TTC549 (cell line): ENCODE results near the gene SECISBP2.

Source experiments
- FAIRE-seq: peaks from 2 replicates; lab custom pipeline; 2012; peaks lifted over from hg19 to GRCh38; lab: Jason Lieb, UNC

Gene SECISBP2

DNA sequence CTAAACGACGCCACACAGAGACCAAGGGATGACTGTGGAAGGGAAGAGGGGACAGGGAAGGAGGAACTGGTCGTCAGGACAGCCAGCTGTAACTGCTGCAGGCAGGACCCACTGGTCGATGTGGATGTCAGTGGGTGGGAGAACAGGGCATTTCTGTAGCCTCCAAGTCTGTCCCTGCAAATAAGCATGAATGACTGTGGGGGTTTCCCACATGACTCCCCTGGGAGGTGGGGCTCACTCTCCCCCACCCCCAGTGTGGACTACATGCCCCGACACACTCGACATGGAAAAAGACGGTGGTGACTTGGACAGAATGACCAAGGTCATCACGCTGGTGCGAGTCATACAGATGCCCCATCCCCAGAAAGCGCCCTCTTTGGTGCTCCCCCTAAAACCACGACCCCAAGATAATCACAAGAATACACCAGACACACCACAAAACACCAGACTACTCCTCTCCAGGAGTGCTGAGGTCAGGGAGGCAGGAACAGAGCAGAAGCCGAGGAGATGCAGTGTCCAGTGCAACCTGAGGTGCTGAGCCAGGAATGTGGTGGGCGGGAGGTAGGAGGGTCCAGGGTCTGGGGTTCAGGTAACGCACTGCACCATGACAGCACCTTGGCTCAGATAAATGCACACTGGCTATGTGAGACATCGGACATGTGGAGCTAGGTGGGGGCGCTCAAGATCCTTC, 64.9 kb downstream of the SECISBP2 start:
- FAIRE-seq: no peak

DNA sequence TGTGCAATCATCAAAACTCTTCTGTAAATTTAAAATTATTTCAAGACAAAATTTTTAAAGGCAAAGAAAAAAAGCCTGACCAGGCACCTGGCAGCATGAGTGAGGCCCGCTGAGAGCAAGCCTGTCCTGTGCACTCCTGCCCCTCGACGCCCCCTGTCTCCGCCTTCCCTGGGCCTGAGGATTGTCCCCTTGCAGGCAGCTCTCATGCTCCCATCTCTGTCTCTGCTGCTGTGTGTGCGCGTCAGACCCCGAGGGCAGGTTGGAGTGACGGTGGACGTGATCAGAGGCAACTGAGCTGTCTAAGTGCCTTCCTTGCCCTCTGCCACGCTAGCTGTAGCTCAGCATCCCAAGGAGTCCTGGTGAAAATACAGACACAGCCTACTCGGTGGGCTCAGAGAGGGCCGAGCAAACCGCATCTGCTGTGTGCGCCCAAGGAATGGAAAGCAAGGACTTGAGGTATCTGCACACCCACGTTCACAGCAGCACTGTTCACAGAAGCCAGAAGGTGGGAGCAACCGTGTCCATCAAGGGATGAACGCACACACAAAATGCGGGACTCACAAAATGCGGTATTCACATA, 65.5 kb downstream of the SECISBP2 start:
- FAIRE-seq: no peak

DNA sequence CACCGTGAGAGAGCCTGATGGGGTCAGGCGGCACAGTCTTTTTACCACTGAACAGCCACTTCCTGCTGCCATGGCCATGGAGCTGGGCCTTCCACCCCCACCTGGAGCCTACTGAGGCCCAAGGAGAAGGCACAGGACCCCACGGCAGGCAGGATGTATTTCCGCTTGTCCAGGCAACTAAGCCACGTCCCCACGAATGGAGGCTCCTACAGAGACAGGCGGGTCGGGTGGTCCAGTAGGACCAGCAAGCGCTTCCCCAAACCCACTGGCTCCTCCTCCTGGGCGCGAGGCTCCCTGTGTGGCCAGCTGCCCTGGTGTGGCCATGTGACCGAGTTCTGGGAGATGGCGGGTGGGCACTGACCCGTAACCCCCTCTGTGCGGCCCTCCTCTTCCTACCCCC, 66.5 kb downstream of the SECISBP2 start:
- FAIRE-seq: no peak

DNA sequence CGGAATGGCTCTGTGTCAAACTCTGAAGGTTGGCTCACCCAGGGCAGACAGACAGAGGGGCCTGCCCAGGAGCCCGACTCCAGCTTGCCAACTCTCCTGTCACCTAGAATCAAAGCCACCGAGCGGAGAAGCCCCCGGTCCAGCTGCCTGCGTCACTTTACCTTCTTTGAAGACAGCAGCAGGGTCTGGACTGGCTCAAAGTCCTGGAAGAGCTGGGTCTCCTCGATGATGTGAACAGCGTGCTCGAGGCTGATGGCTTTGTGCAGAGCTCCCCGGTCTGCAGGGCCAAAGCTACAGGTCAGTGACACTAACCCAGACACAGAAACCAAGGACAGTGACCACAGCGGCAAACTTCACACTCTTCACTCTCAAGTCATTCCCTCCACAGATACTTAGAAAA, 67.9 kb downstream of the SECISBP2 start:
- no peak for FAIRE-seq

DNA sequence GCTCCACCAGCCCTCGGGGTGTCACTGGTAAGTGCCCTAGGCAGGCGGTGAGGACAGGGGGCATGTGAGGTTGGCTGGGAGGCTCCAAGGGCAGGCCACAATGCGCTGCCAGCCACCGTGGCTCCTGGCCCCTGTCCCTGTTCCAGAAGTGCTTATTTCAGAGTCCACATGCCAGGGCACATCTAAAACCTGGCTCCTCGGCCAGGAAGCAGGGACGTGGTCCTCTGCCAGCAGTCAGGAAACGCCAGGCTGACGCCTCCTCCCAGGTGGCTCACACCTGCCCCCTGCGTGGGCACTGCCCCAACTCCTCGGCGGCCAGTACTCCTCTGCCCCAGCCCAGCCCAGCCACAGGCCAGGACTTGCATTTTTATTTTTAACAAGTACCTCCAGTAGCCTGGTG, 68.5 kb downstream of the SECISBP2 start:
- FAIRE-seq: no peak

DNA sequence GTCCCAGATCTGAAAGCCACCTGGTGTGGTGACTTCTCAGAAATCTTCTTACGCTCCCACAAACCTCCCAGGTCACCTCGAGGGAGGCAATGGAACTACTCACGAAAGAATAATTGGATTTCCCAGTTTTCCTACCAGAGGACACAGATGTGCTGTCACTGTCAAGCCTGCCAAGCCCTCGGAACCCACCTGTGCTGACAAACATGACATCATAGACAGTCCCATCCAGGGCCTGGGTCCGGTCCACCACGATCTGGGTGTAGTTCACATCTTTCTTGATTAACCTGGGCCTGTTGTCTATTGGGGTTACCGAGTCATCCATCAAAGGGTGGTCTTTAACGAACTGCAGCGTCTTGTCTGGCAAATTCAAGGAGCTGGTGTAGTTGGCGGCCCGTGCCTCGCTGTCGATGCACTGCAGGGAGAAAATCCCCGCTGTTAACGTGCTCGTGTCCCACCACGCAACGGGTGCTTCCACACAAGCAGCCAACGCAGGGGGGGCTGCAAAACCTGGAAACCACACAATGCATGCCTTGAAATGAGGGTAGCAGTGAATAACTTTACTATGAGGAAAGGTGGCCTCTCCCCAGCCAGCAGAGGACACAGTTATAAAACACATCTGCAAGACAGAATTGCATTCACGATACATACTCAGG, 69.0 kb downstream of the SECISBP2 start:
- FAIRE-seq: no peak

DNA sequence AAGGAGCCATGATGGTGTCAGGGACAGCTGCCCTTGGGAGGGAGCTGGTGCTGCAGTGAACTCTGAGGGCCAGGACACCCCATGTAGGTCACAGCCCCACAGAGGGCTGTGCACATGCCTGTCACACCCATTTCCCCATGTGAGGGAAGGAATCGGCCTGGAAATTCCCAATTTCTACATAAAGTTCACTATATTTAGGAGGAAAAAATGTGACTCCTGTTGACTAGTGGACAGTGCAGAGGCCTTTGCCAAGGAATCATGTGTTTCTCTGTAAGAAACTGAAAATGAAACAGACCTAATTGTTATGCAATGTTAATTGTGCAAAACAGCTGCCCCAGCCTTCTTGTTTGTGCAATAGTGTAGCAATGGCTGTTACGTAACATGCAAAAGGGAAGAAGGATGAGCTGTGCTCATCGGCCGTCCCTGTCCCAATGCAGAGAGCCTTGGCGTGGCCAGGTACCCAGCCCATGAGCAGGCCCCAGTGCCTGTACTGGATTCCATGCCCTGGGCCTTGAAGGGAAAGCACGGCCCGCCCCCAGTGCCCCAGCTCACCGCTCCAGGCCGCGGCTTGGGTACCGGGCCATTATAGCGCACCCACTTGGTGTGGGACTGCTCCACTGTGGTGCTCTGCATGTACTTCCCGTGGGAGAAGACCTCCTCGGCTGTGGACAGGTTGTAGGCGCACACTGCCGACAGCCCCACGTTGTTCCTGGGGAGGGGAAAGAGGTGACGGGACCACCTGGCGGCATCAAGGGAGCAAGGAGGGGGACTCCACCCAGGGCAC, 70.0 kb downstream of the SECISBP2 start:
- FAIRE-seq: no peak

DNA sequence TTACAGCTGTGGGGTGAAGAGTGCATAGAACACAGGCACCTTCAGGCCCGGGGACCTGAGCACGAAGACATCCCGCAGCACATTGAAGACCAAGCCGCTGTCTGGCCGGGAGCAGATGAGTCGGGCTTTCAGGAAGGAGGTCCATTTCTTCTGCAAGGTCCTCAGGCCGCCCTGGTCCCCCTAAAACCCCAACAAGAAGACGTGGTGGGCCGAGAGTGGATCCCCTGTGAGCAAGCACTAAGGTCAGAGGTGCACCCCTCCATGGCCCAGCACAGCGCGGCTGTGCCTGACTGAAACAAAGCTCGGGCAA, 70.5 kb downstream of the SECISBP2 start:
- FAIRE-seq: no peak

DNA sequence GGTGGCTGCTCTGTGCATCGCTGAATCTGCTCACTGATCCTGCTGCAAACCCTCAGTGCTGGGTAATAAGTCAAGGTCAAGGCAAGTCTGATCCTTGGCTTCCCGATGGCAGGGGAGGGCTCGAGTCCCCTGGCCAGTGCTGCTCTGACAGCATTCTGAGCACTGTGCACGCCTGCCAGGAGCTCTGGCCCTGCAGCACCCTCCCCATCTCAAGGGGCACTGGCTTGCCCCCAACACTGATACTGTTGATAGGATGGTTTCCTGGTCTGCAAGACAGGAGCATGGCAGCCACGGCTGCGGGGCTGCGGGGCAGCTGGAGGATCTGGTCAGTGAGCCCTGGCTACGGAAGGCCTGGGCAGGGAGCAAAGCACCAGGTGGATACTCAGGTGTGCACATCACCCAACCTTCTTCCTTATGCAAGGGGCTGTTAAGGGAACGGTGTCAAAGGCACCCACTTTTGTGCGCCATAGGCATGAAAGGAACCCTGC, 71.8 kb downstream of the SECISBP2 start:
- FAIRE-seq: no peak

DNA sequence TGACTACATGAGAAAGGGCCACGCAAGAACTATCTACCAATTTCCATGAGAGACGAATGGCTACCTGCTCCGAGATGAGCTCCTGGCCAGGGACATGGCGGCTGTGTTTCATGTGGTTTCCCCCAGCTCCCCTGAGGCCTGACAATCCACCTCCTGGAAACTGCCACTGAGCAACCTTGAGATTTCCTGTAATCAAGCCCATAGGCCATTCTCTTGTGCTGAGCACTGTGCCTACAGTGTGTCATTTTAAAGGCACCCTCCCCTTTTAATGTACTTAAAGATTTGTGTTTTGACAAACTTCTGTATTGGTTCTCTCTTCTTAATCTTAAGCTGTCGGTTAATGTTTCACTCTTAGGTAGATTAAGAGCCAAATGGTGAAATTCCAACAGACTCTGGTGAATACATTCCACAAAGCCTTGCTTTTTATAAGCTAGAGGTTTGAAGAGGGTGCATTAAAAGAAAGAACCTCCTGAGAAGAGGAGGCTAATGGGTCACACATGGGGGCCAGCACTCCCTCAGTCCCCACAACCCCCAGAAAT, 72.3 kb downstream of the SECISBP2 start:
- FAIRE-seq: no peak

DNA sequence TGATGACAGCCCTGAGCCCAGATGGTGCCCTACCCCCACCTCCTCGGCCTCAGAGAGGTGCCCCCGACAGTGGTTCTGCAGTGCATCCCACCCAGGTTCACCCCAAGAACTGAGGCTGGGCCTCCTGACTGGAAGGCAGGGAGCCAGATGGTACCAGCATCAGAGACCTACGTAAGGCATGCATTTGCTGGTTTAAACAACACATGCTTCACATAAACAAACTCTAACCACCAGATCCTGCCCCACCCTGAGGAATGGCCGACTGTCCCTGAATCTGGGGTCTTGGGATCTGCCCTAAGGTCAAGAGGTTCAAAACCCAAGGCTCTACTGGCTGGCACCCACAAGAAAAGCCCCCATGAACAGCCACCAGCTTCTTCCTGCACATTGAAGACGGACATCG, 73.3 kb downstream of the SECISBP2 start:
- FAIRE-seq: no peak

DNA sequence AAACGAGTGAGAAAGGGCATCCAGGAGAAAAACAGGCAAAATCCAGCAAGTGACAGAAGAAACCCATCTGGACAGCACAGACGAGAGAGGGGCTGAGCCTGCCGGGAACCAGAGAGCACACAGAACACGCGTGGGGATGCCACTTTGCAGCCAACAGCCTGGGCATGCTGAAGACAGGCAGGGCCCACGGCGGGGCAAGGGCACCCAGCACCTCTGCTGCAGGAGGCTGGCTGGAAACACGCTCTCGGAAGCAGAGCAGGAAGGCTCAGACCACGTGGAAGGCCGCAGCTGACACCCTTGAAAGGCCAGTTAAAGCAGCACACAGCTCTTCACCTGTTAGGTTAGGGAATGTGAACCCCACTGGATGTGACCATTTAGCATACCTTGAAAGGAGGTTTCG, 76.1 kb downstream of the SECISBP2 start:
- no peak for FAIRE-seq

DNA sequence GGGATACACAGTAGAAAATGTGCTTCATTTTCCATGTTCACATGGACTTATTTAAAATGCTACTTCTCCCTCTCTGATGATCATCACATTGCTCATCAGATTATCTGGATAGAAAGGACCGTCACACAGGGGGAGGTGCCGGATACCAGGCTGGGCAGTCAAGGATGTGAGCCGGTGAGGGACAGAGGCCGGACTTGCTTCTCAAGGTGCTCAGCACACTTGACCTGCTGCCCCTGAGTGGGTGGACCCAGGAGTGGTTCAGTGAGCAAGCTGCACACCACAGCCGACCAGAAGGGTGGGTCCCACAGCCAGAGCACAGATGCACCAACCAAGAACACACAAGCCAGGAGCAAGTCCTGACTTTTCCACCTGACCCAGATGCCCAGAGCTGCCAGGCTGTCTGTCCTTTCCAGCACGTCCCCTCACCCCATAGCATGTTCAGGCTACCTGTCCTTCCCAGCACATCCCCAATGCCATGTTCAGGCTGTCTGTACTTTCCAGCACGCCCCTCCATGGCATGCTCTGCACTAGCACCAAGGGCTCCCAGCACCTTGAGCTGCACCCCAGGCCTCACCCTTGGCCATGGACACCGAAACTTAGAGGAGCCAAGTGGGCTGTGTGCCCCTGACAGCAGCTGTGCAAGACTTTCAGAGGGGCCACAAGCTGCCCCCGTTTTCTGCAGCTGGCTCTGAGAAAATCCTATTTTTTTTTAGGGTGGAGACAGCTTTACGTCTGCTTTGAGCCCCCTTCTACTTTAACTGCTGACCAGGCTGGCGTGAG, 77.8 kb downstream of the SECISBP2 start:
- no peak for FAIRE-seq

DNA sequence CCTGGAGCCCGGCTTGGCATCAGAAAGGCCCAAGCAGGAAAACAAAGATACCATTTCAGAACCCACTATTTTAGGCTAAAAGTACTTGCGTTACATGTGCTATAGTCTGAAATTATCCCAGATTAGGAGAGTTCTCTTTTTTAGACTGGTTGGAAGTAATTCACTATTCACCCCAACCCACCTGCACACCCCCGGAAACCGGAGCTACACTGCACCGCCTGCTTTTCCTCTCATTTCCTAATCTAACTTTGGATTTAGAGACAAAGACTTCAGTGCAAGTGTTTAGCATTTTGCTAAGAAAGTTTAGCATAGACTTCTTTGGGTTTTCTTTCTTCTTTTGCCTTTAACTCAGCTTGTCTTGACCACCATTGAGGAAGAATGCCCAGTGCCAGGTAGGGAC, 79.2 kb downstream of the SECISBP2 start:
- no peak for FAIRE-seq

DNA sequence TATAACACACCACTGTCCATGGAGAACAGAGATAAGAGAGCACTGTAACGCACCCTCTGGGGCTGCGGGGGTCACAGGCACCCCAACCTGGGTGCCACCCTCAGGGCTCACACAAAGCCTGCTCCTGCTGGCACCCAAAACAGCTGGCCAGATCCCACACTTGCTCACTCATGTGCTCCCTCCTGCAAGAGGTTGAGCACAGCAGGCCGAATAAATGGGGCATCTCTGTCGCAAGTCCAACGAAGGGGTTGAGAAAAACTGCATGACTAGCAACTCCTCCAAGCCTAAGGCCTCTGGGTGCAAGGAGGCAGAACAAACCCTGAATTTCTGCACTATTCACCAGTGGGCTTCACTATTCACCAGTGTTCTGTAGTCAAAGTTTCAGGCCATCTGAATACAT, 80.3 kb downstream of the SECISBP2 start:
- no peak for FAIRE-seq

DNA sequence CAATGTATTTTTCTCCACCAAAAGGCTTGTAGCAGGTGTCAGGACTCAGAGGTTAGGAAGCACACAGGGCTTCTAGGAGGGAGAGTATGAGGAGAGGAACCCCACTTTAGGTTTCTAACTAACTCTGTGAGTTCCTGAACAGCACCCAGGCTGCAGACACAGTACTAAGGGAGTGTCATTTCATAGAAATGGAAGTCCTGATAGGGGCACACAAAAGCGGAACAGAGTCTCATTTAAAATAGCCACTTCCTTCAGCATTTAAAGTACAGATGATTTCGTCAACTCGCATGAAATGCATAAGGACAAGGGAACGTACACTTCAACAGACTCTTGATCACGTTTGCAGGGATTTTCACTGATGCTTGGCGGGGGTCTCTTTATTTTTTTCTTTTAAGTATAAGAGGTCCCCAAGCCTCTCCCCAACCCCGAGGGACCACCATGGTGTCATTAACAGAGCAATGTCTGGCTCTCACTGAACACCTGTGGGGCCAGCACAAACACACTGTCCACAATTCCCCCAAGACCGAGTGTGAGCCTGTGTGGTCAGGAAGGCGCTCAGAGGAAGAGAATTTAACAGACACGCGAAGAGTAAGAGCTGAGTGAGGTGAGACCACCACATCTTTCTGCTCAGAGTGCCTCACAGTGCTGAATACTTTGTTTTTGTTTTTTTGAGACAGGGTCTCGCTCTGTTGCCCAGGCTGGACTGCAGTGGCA, 82.3 kb downstream of the SECISBP2 start:
- no peak for FAIRE-seq

DNA sequence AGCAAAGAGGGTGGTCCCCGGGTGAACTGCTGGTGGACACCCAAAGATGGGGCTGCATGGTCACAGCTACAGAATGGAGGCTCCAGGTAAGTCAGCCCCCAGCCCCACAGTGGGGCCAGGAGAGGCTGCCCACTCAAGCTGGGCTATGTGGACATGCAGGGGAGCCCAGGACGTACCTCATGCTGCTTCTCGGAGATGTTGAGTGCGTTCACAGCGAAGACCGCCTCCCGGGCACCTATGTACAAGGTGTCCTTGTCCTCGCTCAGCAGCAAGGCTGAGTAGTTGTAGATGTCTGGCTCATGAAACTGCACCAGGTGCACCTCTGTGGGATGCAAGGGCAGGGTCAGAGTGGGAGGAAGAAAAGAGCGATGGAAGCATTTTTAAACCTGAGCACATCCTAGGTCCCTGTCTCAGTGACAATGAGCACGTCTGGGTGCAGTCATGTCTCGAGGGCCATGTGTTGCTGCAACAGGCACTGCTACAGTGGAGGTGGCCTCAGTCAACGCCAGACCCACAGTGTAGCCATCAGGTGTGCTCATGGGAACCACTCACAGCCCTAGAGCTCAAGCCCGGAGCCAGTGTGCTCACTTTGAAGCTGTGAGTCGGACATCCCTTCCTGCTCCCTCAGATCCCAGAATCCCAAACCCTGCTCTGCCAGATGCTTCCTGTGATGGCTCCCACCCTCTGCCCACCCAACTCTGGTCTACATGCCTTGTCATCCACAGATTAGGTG, 84.6 kb downstream of the SECISBP2 start:
- no peak for FAIRE-seq

DNA sequence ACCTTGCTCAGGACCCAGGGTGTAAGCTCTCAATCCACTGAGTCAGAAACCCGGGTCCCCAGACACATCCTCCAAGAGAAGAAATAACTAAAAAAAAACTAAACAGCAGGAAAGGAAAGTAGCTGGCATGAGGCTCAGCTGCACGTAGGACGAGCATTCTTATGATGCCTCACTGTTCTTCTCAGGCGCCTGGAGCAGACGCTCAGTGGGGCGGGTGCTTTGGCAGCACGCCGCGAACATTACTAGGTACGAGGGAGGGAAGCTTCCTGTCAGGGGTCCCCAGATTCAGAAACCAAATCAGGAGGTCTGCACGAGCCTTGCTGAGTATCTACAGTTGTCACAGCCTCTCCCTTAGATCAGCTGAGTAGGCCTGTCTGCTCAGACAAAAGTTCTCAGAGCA, 85.8 kb downstream of the SECISBP2 start:
- FAIRE-seq: no peak

DNA sequence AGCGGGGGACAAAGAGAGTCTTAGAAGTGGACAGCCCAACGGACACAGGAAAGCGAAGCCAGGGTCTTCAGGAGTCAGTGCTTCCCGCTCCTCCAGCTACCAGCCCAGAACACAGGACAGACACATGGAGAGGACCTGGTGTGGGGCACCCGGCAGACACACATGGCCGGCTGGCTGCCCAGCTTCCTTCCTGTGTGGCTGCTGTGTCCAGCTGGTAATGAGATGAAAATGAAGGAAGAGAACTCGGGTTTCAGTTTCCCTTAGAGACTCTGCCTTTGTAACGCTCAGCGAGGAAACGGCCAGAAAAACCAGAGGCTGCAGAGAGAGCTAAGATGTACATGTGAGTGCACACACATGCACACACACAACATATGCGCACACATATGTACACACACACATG, 87.5 kb downstream of the SECISBP2 start:
- no peak for FAIRE-seq

DNA sequence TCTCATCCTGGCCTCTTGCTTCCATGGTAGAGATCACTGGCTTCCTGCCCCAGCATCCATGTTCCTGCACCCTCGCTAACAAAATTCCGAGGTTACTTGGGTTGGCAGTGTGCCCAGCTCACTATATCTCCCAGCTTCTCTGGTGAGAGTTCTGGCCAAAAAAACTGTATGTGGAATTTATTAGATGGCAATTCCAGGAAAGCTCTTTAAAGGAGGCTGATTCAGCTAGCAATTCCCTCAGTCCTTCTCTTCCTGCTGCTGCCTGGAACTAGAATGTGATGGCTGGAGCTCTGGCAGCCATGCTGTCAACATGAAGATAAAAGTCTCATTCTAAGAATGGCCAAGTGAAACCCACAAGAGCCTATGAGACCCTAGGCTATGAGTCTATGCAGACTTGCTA, 88.8 kb downstream of the SECISBP2 start:
- no peak for FAIRE-seq

DNA sequence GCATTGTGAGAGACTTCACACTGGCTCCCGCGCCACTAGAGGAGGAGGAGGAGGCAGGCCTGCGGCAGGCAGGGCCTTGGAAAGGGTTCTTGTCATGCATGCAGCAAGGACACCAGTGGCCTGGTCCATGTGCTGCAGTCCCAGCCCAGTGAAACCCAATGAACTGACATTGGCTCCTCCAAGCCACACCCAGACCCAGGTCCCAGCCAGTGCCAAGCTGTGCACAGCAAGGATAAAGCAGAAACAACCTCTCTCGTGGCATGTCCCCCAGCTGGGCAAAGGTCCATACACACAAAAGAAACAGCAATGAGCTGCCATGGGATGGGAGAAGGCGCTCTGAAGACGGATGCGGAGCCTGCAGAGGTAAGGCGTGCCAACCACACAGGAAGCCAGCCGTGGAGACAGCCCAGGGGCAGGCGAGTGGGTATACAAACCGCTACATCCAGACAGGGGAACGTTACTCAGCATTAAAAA, 90.4 kb downstream of the SECISBP2 start:
- FAIRE-seq: no peak
